ENCODE data around the gene SCTR.

Gene SCTR

DNA sequence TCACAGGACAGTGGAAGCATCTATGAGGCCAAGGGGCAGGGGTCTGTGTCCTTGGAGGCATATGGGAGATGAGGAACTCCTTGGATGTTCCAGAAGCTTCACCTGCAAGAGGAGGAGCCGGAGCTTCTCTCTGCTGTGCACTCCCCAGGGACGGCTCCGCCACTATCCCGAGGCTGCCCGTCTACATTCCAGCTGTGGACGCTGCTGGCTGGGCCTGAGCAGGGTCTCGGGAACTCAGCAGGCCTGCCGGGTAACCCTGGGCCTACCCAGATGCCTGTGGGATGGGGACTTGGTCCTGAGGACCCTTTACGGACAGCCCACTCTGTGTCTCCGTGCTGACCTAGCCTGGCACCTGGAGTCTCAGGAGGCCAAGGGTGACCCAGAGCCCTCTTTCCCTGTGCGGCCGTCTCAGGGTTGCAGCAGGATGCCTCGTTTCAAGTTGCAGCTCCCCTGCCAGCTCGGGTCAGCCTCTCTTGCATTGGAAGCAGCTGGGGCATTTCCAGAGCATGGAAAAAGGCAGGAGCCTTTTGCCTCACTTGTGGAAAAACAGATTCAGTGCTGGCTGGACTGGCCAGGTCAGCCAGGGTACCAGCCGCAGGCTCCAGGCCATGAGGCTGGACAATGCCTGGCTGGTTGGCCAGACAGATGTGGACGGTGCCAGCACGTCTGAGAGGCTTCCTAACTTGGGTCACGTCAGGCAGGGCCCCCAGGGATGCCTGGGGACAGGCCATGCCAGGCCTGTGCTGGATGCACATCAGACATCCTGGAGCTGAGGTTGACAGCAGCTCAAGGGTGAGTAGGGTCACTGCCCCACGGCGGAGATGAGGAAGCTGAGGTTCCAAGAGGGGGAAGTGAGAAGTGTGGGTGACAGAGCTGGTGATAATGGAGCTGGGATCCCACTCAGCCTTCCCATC, 41.5 kb downstream of the SCTR start:
- Histone ChIP-seq H2AFZ (no peak overlapping the region), H3K79me2 (no peaks in the 10 kb centered on the region), H3K27ac (no peak overlapping the region), H3K27me3 (ENCODE audit: control insufficient read depth, insufficient read depth, low read length) (no peaks in the 10 kb centered on the region), H3K4me1 (peaks cover 17% of the 10 kb centered on the region), H3K9me3 (ENCODE audit: control insufficient read depth, low read length) (no peaks in the 10 kb centered on the region), H3K4me2 (ENCODE audit: low read length) (no peak overlapping the region), H3K4me3 (ENCODE audit: low read depth, low read length) (no peak overlapping the region), H3K36me3 (ENCODE audit: control insufficient read depth, insufficient read depth, low read length) (no peaks in the 10 kb centered on the region), H3K9ac (no peak overlapping the region)
- TF ChIP-seq, protein P1, sequence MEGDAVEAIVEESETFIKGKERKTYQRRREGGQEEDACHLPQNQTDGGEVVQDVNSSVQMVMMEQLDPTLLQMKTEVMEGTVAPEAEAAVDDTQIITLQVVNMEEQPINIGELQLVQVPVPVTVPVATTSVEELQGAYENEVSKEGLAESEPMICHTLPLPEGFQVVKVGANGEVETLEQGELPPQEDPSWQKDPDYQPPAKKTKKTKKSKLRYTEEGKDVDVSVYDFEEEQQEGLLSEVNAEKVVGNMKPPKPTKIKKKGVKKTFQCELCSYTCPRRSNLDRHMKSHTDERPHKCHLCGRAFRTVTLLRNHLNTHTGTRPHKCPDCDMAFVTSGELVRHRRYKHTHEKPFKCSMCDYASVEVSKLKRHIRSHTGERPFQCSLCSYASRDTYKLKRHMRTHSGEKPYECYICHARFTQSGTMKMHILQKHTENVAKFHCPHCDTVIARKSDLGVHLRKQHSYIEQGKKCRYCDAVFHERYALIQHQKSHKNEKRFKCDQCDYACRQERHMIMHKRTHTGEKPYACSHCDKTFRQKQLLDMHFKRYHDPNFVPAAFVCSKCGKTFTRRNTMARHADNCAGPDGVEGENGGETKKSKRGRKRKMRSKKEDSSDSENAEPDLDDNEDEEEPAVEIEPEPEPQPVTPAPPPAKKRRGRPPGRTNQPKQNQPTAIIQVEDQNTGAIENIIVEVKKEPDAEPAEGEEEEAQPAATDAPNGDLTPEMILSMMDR (IDR thresholded peaks at IDR 0.05), result no peak

DNA sequence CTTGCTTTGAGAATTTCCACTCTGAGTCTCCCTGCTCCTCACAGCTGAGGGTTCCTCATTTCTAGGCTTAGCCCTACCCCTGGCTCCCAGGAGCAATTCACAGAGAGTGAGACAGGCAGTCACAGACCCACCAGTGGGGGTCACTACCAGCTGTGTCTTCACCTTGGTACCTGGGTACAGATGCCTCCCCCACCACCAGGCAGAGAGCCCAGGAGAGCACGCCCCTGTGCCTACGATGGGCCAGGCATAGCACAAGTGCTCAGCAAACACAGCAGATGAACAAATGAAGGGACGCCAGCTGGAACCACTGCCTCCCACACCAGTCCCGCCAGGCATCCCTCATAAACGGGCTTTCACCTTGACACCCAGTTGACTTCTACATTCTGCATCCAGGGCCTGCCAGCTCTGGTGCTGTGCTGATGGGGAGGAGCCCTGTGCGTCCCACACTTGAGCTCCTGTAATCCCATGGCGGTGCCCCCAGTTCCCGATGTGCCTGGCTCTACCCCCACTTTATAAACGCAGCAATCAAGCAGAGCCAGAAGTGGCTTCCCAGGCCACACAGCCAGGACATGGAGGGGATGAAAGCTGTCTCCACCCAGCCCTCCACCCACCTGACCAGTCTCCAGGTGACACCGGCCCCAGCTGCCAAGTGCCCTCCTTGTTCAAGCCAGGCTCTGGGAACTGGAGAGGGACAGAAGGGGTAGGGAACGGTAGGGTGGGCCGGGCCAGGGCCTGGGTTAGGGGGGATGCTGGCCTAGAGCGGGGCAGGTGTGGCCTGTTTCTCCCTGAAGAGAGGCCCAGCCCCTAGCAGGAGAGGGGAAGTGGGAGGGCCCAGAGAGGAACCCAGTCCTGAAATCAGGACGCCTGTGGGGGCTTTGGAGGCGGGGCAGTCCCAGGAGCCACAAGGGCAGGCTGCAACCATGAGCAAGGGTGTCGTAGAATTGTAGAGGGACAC, 42.5 kb downstream of the SCTR start:
- H3K79me2 ChIP-seq, result no peaks in the 10 kb centered on the region
- H3K4me2 ChIP-seq (ENCODE audit: low read length), result no peak overlapping the region
- H3K4me1 ChIP-seq, result peaks cover 17% of the 10 kb centered on the region
- H3K9ac ChIP-seq, result no peak overlapping the region
- H2AFZ ChIP-seq, result no peak overlapping the region
- H3K27me3 ChIP-seq (ENCODE audit: control insufficient read depth, insufficient read depth, low read length), result no peaks in the 10 kb centered on the region
- H3K4me3 ChIP-seq (ENCODE audit: low read depth, low read length), result no peak overlapping the region
- TF ChIP-seq, protein P1 (IDR thresholded peaks at IDR 0.05), result no peak
- H3K36me3 ChIP-seq (ENCODE audit: control insufficient read depth, insufficient read depth, low read length), result no peaks in the 10 kb centered on the region
- no peaks in the 10 kb centered on the region for H3K9me3 ChIP-seq (ENCODE audit: control insufficient read depth, low read length)
- no peak overlapping the region for H3K27ac ChIP-seq

GRCh38 chr2:119480718-119481142, 43.6 kb downstream of the SCTR start:
- peaks cover 20% of the 10 kb centered on the region for H3K4me1 ChIP-seq
- no peaks in the 10 kb centered on the region for H3K9me3 ChIP-seq (ENCODE audit: control insufficient read depth, low read length)
- H3K27me3 ChIP-seq (ENCODE audit: control insufficient read depth, insufficient read depth, low read length), result no peaks in the 10 kb centered on the region
- H3K79me2 ChIP-seq, result peaks cover 3% of the 10 kb centered on the region
- H2AFZ ChIP-seq, result no peak overlapping the region
- no peak overlapping the region for H3K9ac ChIP-seq
- no peak overlapping the region for H3K27ac ChIP-seq
- H3K4me3 ChIP-seq (ENCODE audit: low read depth, low read length), result no peak overlapping the region
- TF ChIP-seq, protein P1 (IDR thresholded peaks at IDR 0.05), result no peak
- H3K4me2 ChIP-seq (ENCODE audit: low read length), result no peak overlapping the region
- H3K36me3 ChIP-seq (ENCODE audit: control insufficient read depth, insufficient read depth, low read length), result no peaks in the 10 kb centered on the region

DNA sequence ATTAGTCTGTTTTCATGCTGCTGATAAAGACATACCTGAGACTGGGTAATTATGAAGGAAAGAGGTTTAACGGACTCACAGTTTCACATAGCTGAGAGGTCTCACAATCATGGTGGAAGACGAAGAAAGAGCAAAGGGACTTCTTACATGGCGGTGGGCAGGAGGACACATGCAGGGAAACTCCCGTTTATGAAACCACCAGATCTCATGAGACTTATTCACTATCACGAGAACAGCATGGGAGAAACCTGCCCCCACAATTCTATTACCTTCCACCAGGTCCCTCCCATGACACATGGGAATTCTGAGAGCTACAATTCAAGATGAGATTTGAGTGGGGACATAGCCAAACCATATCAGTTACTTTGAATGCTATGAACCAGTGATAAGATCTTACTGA, 44.1 kb downstream of the SCTR start:
- H3K4me3 ChIP-seq (ENCODE audit: low read depth, low read length), result no peak overlapping the region
- H3K79me2 ChIP-seq, result peaks cover 3% of the 10 kb centered on the region
- no peaks in the 10 kb centered on the region for H3K27me3 ChIP-seq (ENCODE audit: control insufficient read depth, insufficient read depth, low read length)
- TF ChIP-seq, protein P1 (IDR thresholded peaks at IDR 0.05), result no peak
- no peaks in the 10 kb centered on the region for H3K9me3 ChIP-seq (ENCODE audit: control insufficient read depth, low read length)
- no peak overlapping the region for H3K27ac ChIP-seq
- H3K4me1 ChIP-seq, result peaks cover 16% of the 10 kb centered on the region
- no peak overlapping the region for H3K4me2 ChIP-seq (ENCODE audit: low read length)
- no peak overlapping the region for H2AFZ ChIP-seq
- no peak overlapping the region for H3K9ac ChIP-seq
- H3K36me3 ChIP-seq (ENCODE audit: control insufficient read depth, insufficient read depth, low read length), result no peaks in the 10 kb centered on the region

Measured in parathyroid adenoma (tissue), 2 donors.